Colonic mucosa (tissue), 4 donors: Measurements from ENCODE around the gene KLF7. TPM values are rescaled to one million over a fixed set of nuclear protein-coding genes. Genes with fewer than 3 reads are reported as not detected.

Experiments used
- DNase-seq: peaks from one replicate; pipeline ENCODE4 v3.0.0-alpha.2; 2020
- H3K27ac ChIP-seq: fragments of 200-600 bp; one replicate; pipeline ENCODE4 v1.8.0; 2021
- H3K27me3 ChIP-seq: fragments of 200-600 bp; one replicate; pipeline ENCODE4 v1.8.0; 2021
- H3K36me3 ChIP-seq: fragments of 200-600 bp; one replicate; pipeline ENCODE4 v1.8.0; 2021
- H3K4me1 ChIP-seq: fragments of 200-600 bp; one replicate; pipeline ENCODE4 v1.8.0; 2021; ENCODE audit warnings: mild to moderate bottlenecking
- H3K4me3 ChIP-seq: fragments of 200-600 bp; one replicate; pipeline ENCODE4 v1.8.0; 2021
- H3K9ac ChIP-seq, 2 donors: one replicate each; pipeline ENCODE4 v1.7.0; 2013; ENCODE audit warnings: control low read depth in 2 of 2, low read depth in 2 of 2, low read length in 2 of 2
- H3K9me3 ChIP-seq: fragments of 200-600 bp; one replicate; pipeline ENCODE4 v1.8.0; 2021
- CTCF ChIP-seq: fragments of 200-600 bp; IDR thresholded peaks from one replicate; pipeline ENCODE4 v1.8.0; 2022; ENCODE audit warnings: antibody characterized with exemption, mild to moderate bottlenecking
- intact Hi-C: fragments of 100-400 bp; cut with DNase I; formaldehyde crosslinking; loops from one replicate; pipeline ENCODE4 v1.14.1; 2022
- total RNA-seq, 2 donors: library from RNA; stranded (reverse); fragmentation: NEBNext Ultra II Directional in 1 of 2; extraction: Animal tissue kit (Norgen Biotek cat#: 25700) in 1 of 2; gene quantifications; one replicate each; pipeline ENCODE4 v1.2.1, GENCODE V29; 2021
- donor health status: healthy.
- donor health status: DM: no; HTN: no; CAD: no.
- donor health status: DM: no; HTN: no; CAD: no.

The KLF7 gene
- total RNA-seq, 2 donors from 2014 or later, result 4.7 to 12.9 TPM

GRCh38 chr2:207064128-207064690 is 101.5 kb downstream of the KLF7 start:
- H3K9ac ChIP-seq, result no peak overlapping the region
- DNase-seq, result no peak
- H3K27me3 ChIP-seq, result no peaks in the 10 kb centered on the region
- intact Hi-C loops, result no loop called here
- no peaks in the 10 kb centered on the region for H3K36me3 ChIP-seq
- no peaks in the 10 kb centered on the region for H3K4me1 ChIP-seq
- no peak for TF ChIP-seq CTCF
- H3K4me3 ChIP-seq, result no peak overlapping the region
- no peaks in the 10 kb centered on the region for H3K9me3 ChIP-seq
- H3K27ac ChIP-seq, result no peak overlapping the region

- no peak for TF ChIP-seq CTCF
- H3K36me3 ChIP-seq, result no peaks in the 10 kb centered on the region
- no peak for DNase-seq
- no peaks in the 10 kb centered on the region for H3K27me3 ChIP-seq
- no peak overlapping the region for H3K9ac ChIP-seq
- no peaks in the 10 kb centered on the region for H3K4me1 ChIP-seq
- intact Hi-C loops, result no loop called here
- no peak overlapping the region for H3K4me3 ChIP-seq
- H3K9me3 ChIP-seq, result no peaks in the 10 kb centered on the region
- H3K27ac ChIP-seq, result no peak overlapping the region
These were observed 104.6 kb downstream of the KLF7 start for GRCh38 chr2:207061181-207061580.

GRCh38 chr2:207055257-207055656 is 110.5 kb downstream of the KLF7 start:
- no peak overlapping the region for H3K27ac ChIP-seq
- no peak for TF ChIP-seq CTCF
- H3K9me3 ChIP-seq, result no peaks in the 10 kb centered on the region
- no peaks in the 10 kb centered on the region for H3K36me3 ChIP-seq
- intact Hi-C loops, result no loop called here
- no peaks in the 10 kb centered on the region for H3K27me3 ChIP-seq
- no peak overlapping the region for H3K9ac ChIP-seq
- DNase-seq, result no peak
- no peaks in the 10 kb centered on the region for H3K4me1 ChIP-seq
- no peak overlapping the region for H3K4me3 ChIP-seq

GRCh38 chr2:207054521-207054920 is 111.2 kb downstream of the KLF7 start:
- Histone ChIP-seq H3K27me3 (no peaks in the 10 kb centered on the region), H3K4me3 (no peak overlapping the region), H3K27ac (no peak overlapping the region), H3K4me1 (no peaks in the 10 kb centered on the region), H3K9me3 (no peaks in the 10 kb centered on the region), H3K9ac (no peak overlapping the region), H3K36me3 (no peaks in the 10 kb centered on the region)
- TF ChIP-seq CTCF, result no peak
- intact Hi-C loops, result no loop called here
- no peak for DNase-seq

- H3K4me3 ChIP-seq, result no peak overlapping the region
- H3K9me3 ChIP-seq, result no peaks in the 10 kb centered on the region
- no peak for TF ChIP-seq CTCF
- no peaks in the 10 kb centered on the region for H3K4me1 ChIP-seq
- H3K36me3 ChIP-seq, result no peaks in the 10 kb centered on the region
- H3K9ac ChIP-seq, result no peak overlapping the region
- intact Hi-C loops, result no loop called here
- H3K27ac ChIP-seq, result no peak overlapping the region
- H3K27me3 ChIP-seq, result no peaks in the 10 kb centered on the region
- DNase-seq, result no peak
These were observed 114.3 kb downstream of the KLF7 start for GRCh38 chr2:207051385-207051965.
